GM12892 (cell line): ENCODE measurements around the gene MEIS3.

Experiments used
- POLR2A ChIP-seq: IDR thresholded peaks from 2 replicates; pipeline ENCODE4 v1.6.1; 2011; ENCODE audit warnings: low read depth, low read length, control low read depth
- POLR2AphosphoS5 ChIP-seq: IDR thresholded peaks from 2 replicates; pipeline ENCODE4 v1.6.1; 2011; ENCODE audit warnings: low read depth, low read length, control low read depth

GRCh38 chr19:47436712-47437401 is 17.5 kb upstream of the MEIS3 start:
- TF ChIP-seq POLR2A = no peak
- TF ChIP-seq POLR2AphosphoS5 = no peak
